Endothelial cell (in vitro differentiated cells): ENCODE measurements around the gene OR12D3. TPM values are rescaled to one million over a fixed set of nuclear protein-coding genes. Genes with fewer than 3 reads are reported as not detected.
"Not testable (repeated sequence)": the region's sequence is repeated elsewhere in the genome, so short reads cannot be mapped to it uniquely, and the experiment has no call there.

Experiments
- DNase-seq: peaks from one replicate; pipeline ENCODE4 v3.0.0; 2021; ENCODE audit warnings: low spot score
- H3K27ac Mint-ChIP-seq: one replicate; pipeline ENCODE4 v1.8.0; 2021; ENCODE audit warnings: mixed read lengths, inconsistent platforms; ENCODE audit not compliant: unreplicated experiment
- H3K27me3 Mint-ChIP-seq: one replicate; pipeline ENCODE4 v1.8.0; 2021; ENCODE audit warnings: mild to moderate bottlenecking, moderate library complexity, mixed read lengths, inconsistent platforms; ENCODE audit not compliant: unreplicated experiment
- H3K36me3 Mint-ChIP-seq: one replicate; pipeline ENCODE4 v1.8.0; 2021; ENCODE audit warnings: mild to moderate bottlenecking, low read depth, mixed read lengths, inconsistent platforms; ENCODE audit not compliant: unreplicated experiment
- H3K4me1 Mint-ChIP-seq: one replicate; pipeline ENCODE4 v1.8.0; 2021; ENCODE audit warnings: mild to moderate bottlenecking, mixed read lengths, inconsistent platforms; ENCODE audit not compliant: unreplicated experiment
- H3K4me3 Mint-ChIP-seq: one replicate; pipeline ENCODE4 v1.8.0; 2021; ENCODE audit warnings: mild to moderate bottlenecking, mixed read lengths, inconsistent platforms; ENCODE audit not compliant: unreplicated experiment
- H3K9me3 Mint-ChIP-seq: one replicate; pipeline ENCODE4 v1.8.0; 2021; ENCODE audit warnings: mixed read lengths, inconsistent platforms; ENCODE audit not compliant: unreplicated experiment
- total RNA-seq: library from RNA; stranded (reverse); fragmentation: NEBNext Ultra II Directional; extraction: Animal tissue kit (Norgen Biotek cat#: 25700); gene quantifications from one replicate; pipeline ENCODE4 v1.2.1, GENCODE V29; 2021; ENCODE audit not compliant: unreplicated experiment
- TF ChIP-seq, protein P1 (sequence below): fragments of 200-600 bp; sonication (generic); IDR thresholded peaks from one replicate; pipeline ENCODE4 v1.5.0; 2021; ENCODE audit warnings: antibody characterized with exemption; ENCODE audit not compliant: unreplicated experiment

OR12D3 gene
- total RNA-seq, 1 donor from 2014 or later: not detected

DNA sequence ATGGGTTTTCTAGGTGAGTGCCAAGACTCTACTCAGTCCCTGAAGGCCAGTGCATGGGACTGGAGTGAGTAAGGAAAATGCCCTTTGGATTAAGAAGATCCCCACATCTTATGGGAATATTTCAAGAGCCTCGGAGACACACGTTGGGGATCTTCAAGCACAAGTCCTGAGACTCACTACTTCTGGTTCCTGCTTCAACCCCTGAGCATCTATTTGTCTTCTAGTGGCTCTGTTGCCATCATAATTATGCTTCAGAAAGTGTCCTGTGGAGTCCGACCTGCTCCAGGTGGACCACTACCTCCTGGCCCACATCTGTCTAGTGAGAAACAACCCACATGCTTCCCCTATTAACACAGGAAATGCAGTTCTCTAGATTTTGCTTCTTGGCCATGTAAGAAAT, 6.3 kb downstream of the OR12D3 start, which contains the start of gene OR5V1:
Gene OR5V1, minus strand, starts transcription at position 101 of the 400 bp plus-strand sequence. CDS start 12,670 bp downstream, outside the sequence.
- Mint-ChIP-seq H3K9me3 (no peaks in the 10 kb centered on the region), H3K27ac (no peak within 1 kb of the TSS), H3K4me3 (no peak within 1 kb of the TSS), H3K27me3 (no peaks in the 10 kb centered on the region), H3K36me3 (no peaks in the 10 kb centered on the region), H3K4me1 (no peaks in the 10 kb centered on the region)
- DNase-seq: no peak
- TF ChIP-seq, protein P1, sequence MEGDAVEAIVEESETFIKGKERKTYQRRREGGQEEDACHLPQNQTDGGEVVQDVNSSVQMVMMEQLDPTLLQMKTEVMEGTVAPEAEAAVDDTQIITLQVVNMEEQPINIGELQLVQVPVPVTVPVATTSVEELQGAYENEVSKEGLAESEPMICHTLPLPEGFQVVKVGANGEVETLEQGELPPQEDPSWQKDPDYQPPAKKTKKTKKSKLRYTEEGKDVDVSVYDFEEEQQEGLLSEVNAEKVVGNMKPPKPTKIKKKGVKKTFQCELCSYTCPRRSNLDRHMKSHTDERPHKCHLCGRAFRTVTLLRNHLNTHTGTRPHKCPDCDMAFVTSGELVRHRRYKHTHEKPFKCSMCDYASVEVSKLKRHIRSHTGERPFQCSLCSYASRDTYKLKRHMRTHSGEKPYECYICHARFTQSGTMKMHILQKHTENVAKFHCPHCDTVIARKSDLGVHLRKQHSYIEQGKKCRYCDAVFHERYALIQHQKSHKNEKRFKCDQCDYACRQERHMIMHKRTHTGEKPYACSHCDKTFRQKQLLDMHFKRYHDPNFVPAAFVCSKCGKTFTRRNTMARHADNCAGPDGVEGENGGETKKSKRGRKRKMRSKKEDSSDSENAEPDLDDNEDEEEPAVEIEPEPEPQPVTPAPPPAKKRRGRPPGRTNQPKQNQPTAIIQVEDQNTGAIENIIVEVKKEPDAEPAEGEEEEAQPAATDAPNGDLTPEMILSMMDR: no peak

DNA sequence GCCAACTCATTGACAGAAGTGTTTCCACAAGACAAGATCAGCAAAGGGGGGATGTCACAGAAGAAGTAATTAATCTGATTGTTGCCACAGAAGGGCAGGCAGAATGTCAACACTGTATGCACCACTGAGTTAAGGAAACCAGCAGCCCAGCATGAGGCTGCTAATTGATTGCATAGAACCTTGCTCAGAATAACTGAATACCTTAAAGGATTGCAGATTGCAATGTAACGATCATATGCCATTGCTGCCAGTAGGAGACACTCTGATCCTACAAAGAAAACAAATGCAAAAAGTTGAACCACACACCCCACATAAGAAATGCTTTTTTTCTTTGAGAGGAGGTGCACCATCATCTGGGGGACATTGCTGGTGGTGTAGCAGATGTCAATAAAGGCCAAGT, 19.5 kb downstream of the OR12D3 start:
- H3K27ac Mint-ChIP-seq: no peak overlapping the region
- peaks cover under 1% of the 10 kb centered on the region for H3K27me3 Mint-ChIP-seq
- H3K9me3 Mint-ChIP-seq: no peaks in the 10 kb centered on the region
- no peak for DNase-seq
- no peaks in the 10 kb centered on the region for H3K4me1 Mint-ChIP-seq
- H3K36me3 Mint-ChIP-seq: no peaks in the 10 kb centered on the region
- TF ChIP-seq, protein P1: no peak
- H3K4me3 Mint-ChIP-seq: no peak overlapping the region

DNA sequence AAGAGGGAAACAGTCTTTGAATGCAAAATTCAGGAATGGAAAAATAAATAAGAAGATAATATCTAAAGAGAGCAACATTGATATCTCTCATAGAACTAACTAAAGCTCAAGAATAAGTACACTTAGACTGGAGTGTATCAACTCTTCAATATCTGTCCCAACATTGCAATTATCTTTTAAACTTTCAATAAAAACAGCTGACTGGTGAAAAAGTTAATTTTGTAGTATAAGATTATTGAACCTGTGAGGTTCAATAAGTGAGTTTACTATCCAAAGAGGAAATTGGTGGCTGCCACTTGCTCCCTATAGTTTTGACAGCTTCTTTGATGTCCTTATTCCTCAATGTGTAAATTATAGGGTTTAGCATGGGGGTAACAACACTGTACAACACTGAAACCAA, 20.1 kb downstream of the OR12D3 start:
- TF ChIP-seq, protein P1: no peak
- H3K27ac Mint-ChIP-seq: no peak overlapping the region
- H3K4me3 Mint-ChIP-seq: no peak overlapping the region
- H3K4me1 Mint-ChIP-seq: no peaks in the 10 kb centered on the region
- H3K27me3 Mint-ChIP-seq: no peaks in the 10 kb centered on the region
- H3K9me3 Mint-ChIP-seq: no peaks in the 10 kb centered on the region
- no peaks in the 10 kb centered on the region for H3K36me3 Mint-ChIP-seq
- no peak for DNase-seq

DNA sequence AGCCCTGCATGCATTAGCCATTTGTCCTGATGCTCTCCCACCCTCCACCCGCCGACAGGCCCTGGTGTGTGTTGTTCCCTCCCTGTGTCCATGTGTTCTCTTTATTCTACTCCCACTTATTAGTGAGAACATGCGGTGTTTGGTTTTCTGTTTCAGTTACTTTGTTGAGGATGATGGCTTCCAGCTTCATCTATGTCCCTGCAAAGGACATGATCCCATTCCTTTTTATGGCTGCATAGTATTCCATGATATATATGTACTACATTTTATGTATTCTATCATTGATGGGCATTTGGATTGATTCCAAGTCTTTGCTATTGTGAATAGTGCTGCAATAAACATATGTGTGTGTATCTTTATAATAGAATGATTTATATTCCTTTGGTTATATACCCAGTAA, 25.7 kb downstream of the OR12D3 start:
- H3K36me3 Mint-ChIP-seq, H3K4me1 Mint-ChIP-seq, H3K27me3 Mint-ChIP-seq, H3K9me3 Mint-ChIP-seq, H3K27ac Mint-ChIP-seq, H3K4me3 Mint-ChIP-seq, DNase-seq: not testable (repeated sequence)

DNA sequence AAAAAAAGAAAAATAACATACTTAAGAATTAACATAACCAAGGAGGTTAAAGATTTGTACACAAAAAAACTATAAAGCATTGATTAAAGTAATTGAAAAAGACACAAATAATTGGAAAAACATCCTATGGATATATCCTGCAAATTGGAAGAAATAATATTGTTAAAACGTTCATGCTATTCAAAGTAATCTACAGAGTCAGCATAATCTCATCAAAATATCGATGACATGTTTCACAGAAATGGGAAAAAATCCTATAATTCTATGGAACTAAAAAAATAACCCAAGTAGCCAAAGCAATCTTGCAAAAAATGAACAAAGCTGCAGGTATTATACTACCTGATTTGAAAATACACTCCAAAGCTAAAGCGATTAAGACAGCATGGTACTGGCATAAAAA, 29.7 kb downstream of the OR12D3 start:
- Mint-ChIP-seq H3K36me3 (no peaks in the 10 kb centered on the region), H3K4me3 (no peak overlapping the region), H3K9me3 (no peaks in the 10 kb centered on the region), H3K27me3 (no peaks in the 10 kb centered on the region), H3K27ac (no peak overlapping the region), H3K4me1 (no peaks in the 10 kb centered on the region)
- no peak for DNase-seq
- TF ChIP-seq, protein P1: no peak
